OCI-LY7 (cell line): ENCODE results near the gene ANXA4. TPM values are rescaled to one million over a fixed set of nuclear protein-coding genes. Genes with fewer than 3 reads are reported as not detected.

Experiments
- BruUV-seq: library from RNA; stranded (reverse); fragments of 400-500 nt; replicated peaks from 2 replicates; lab custom pipeline; 2021; lab: Mats Ljungman, UMichigan
- CTCF ChIA-PET: fragments of 300-600 bp; sonication (Branson Sonifier 250); formaldehyde crosslinking; loops from one replicate; lab custom pipeline; 2022; ENCODE audit warnings: antibody characterized with exemption; ENCODE audit not compliant: unreplicated experiment; lab: Charles Lee
- POLR2A ChIA-PET: fragments of 300-600 bp; sonication (Branson Sonifier 250); formaldehyde crosslinking; loops from one replicate; lab custom pipeline; 2022; ENCODE audit warnings: antibody characterized with exemption; lab: Charles Lee
- DNase-seq: peaks from one replicate; pipeline ENCODE4 v3.0.0-alpha.2; 2015; ENCODE audit warnings: low spot score
- H2AFZ ChIP-seq: fragments of 200-600 bp; sonication (generic), shearing (Covaris generic); 2 replicates; pipeline ENCODE4 v1.6.1; 2014; ENCODE audit warnings: mild to moderate bottlenecking, antibody characterized with exemption, low read length, moderate library complexity
- H3K27ac ChIP-seq: fragments of 200-600 bp; sonication (generic); 2 replicates; pipeline ENCODE4 v1.5.1; 2014; ENCODE audit warnings: mixed run types, low read depth, mild to moderate bottlenecking, moderate library complexity, low read length, inconsistent platforms; ENCODE audit not compliant: poor library complexity, severe bottlenecking
- H3K36me3 ChIP-seq: fragments of 200-600 bp; sonication (generic); 2 replicates; pipeline ENCODE4 v1.6.1; 2014; ENCODE audit warnings: mild to moderate bottlenecking, antibody characterized with exemption, low read length, moderate library complexity, mixed read lengths; ENCODE audit not compliant: insufficient read depth
- H3K4me1 ChIP-seq: fragments of 200-600 bp; sonication (generic); 2 replicates; pipeline ENCODE4 v1.5.1; 2014; ENCODE audit warnings: mild to moderate bottlenecking, low read length; ENCODE audit not compliant: insufficient read depth, poor library complexity, severe bottlenecking
- H3K4me2 ChIP-seq: fragments of 200-600 bp; sonication (generic); 2 replicates; pipeline ENCODE4 v1.6.1; 2014; ENCODE audit warnings: mild to moderate bottlenecking, low read length
- H3K4me3 ChIP-seq: fragments of 200-600 bp; sonication (generic); 2 replicates; pipeline ENCODE4 v1.5.1; 2014; ENCODE audit warnings: mild to moderate bottlenecking, low read depth, low read length; ENCODE audit not compliant: poor library complexity, severe bottlenecking
- H3K79me2 ChIP-seq: fragments of 200-600 bp; sonication (generic); 2 replicates; pipeline ENCODE4 v1.6.1; 2016; ENCODE audit warnings: low read depth, mild to moderate bottlenecking, low read length, moderate library complexity, mixed read lengths; ENCODE audit not compliant: insufficient read depth
- H3K9me2 ChIP-seq: fragments of 200-600 bp; sonication (generic); 2 replicates; pipeline ENCODE4 v1.6.1; 2016; ENCODE audit warnings: mild to moderate bottlenecking, low read length, mixed read lengths; ENCODE audit not compliant: insufficient read depth
- H3K9me3 ChIP-seq: fragments of 200-600 bp; sonication (generic); 2 replicates; pipeline ENCODE4 v1.6.1; 2014; ENCODE audit warnings: mild to moderate bottlenecking, mixed run types, low read length, mixed read lengths
- H4K20me1 ChIP-seq: fragments of 200-600 bp; sonication (generic); 2 replicates; pipeline ENCODE4 v1.6.1; 2014; ENCODE audit warnings: mild to moderate bottlenecking, antibody characterized with exemption, low read length, moderate library complexity, mixed read lengths; ENCODE audit not compliant: insufficient read depth
- EZH2phosphoT487 ChIP-seq: fragments of 200-600 bp; sonication (generic); IDR thresholded peaks from 2 replicates; pipeline ENCODE4 v1.6.1; 2018; ENCODE audit warnings: low read depth, borderline replicate concordance, mild to moderate bottlenecking, mixed run types, antibody characterized with exemption, low read length, moderate library complexity, mixed read lengths
- intact Hi-C: fragments of 100-400 bp; cut with micrococcal nuclease; formaldehyde crosslinking; loops from one replicate; pipeline ENCODE4 v1.10.0; 2022; ENCODE audit not compliant: unreplicated experiment
- total RNA-seq, 2 experiments: library from RNA; depleted of rRNA in 1 of 2; stranded (reverse); fragments of >200 nt in 1 of 2; shearing (Covaris generic) in 1 of 2; gene quantifications; 2 replicates each; pipeline ENCODE4 v1.2.3, GENCODE V29; 2014 to 2022
- TF ChIP-seq, protein P1 (sequence below): fragments of 200-600 bp; sonication (generic); conservative IDR thresholded peaks from 2 replicates; pipeline ENCODE4 v1.5.1; 2014; ENCODE audit warnings: mild to moderate bottlenecking, antibody characterized with exemption, low read length, moderate library complexity, mixed read lengths

Gene ANXA4
- total RNA-seq, 2 experiments from 2014 or later: 0.38 to 3.5 TPM

DNA sequence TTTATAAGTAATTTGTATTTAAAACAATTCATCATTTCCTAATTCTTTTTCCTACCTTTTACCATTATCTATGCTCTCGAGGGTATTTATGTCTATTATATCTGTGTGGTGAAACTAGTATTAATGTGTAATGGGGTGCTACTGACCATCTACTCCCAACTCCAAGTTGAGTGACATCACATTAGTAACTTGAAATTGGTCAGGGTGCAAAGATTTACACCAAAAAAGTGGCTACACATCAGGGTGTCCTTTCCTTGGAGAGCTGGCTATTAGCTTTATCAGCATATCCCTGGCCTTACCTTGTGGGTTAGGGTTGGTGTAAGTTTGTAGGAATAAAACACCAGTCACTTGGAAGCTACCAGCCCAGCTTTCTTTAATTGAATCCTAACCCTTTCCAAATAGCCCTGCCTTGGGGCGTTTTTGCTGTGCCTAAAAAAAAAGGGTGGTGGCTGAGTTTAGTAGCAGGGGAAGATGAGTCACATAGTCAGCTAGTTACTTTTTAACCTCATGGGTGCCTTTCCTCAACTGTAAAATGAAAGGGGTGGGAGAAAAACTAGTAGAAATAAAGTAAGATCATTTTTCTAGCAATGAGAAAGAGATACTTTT lies 14.0 kb downstream of the ANXA4 start:
- POLR2A ChIA-PET: interaction anchor here (0.9 kb wide), 1 partner anchor 23 kb away, joined by 3 read pairs; no protein-coding TSS in a partner anchor
- intact Hi-C loops: no loop called here

DNA sequence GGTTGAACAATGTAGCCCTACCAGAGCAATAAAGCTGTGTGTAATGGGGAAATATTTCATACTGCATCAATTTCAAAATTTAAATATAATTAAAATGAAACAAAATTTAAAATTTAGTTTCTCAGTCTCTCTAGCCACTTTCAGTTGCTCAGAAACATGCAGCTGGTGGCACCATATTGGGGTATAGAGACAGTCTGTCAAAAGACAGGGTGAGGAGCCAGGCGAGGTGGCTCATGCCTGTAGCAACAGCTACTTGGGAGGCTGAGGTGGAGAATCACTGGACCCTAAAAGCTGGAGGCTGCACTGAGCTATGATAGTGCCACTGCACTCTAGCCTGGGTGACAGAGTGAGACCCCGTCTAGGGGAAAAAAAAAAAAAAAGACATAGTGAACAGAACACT lies 20.1 kb downstream of the ANXA4 start:
- no TSS peak for BruUV-seq
- TF ChIP-seq EZH2phosphoT487: no peak
- TF ChIP-seq, protein P1, sequence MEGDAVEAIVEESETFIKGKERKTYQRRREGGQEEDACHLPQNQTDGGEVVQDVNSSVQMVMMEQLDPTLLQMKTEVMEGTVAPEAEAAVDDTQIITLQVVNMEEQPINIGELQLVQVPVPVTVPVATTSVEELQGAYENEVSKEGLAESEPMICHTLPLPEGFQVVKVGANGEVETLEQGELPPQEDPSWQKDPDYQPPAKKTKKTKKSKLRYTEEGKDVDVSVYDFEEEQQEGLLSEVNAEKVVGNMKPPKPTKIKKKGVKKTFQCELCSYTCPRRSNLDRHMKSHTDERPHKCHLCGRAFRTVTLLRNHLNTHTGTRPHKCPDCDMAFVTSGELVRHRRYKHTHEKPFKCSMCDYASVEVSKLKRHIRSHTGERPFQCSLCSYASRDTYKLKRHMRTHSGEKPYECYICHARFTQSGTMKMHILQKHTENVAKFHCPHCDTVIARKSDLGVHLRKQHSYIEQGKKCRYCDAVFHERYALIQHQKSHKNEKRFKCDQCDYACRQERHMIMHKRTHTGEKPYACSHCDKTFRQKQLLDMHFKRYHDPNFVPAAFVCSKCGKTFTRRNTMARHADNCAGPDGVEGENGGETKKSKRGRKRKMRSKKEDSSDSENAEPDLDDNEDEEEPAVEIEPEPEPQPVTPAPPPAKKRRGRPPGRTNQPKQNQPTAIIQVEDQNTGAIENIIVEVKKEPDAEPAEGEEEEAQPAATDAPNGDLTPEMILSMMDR: no peak
- no peaks in the 10 kb centered on the region for H3K9me3 ChIP-seq
- no peaks in the 10 kb centered on the region for H4K20me1 ChIP-seq
- H3K27ac ChIP-seq: no peak overlapping the region
- intact Hi-C loops: no loop called here
- ChIA-PET CTCF (interaction anchor here (0.7 kb wide), 1 partner anchor 44 kb away, joined by 3 read pairs; no protein-coding TSS in a partner anchor), POLR2A (interaction anchor here (0.6 to 2.2 kb wide), 2 partner anchors 28 to 121 kb away, joined by 3 to 6 read pairs; no protein-coding TSS in a partner anchor)
- H2AFZ ChIP-seq: no peak overlapping the region
- no peak overlapping the region for H3K4me3 ChIP-seq
- DNase-seq: no peak
- no peaks in the 10 kb centered on the region for H3K79me2 ChIP-seq
- H3K9me2 ChIP-seq: no peaks in the 10 kb centered on the region
- no peaks in the 10 kb centered on the region for H3K36me3 ChIP-seq
- H3K4me2 ChIP-seq: no peak overlapping the region
- no peaks in the 10 kb centered on the region for H3K4me1 ChIP-seq

More for the DNA sequence above, 14.0 kb downstream of the ANXA4 start:
- no peak for DNase-seq
- no TSS peak for BruUV-seq
- no peak overlapping the region for H3K4me3 ChIP-seq
- H3K27ac ChIP-seq: no peak overlapping the region
- CTCF ChIA-PET: no interaction called here
- no peaks in the 10 kb centered on the region for H3K79me2 ChIP-seq
- H4K20me1 ChIP-seq: no peaks in the 10 kb centered on the region
- TF ChIP-seq EZH2phosphoT487: no peak
- TF ChIP-seq, protein P1: no peak
- no peak overlapping the region for H3K4me2 ChIP-seq
- no peaks in the 10 kb centered on the region for H3K9me2 ChIP-seq
- no peak overlapping the region for H2AFZ ChIP-seq
- H3K9me3 ChIP-seq: no peaks in the 10 kb centered on the region
- H3K4me1 ChIP-seq: no peaks in the 10 kb centered on the region
- H3K36me3 ChIP-seq: no peaks in the 10 kb centered on the region
